Left lung (tissue), 10 donors: ENCODE data around the gene GABRA4. TPM values are rescaled to one million over a fixed set of nuclear protein-coding genes. Genes with fewer than 3 reads are reported as not detected.

Experiments
- ATAC-seq: fragments of 200-7000 bp; cut with Tn5 transposase; one replicate; pipeline ENCODE4 v1.9.1; 2020; ENCODE audit warnings: moderate library complexity
- DNase-seq, 4 donors: peaks; one replicate each; pipeline ENCODE4 v3.0.0-alpha.2; 2013 to 2020
- H3K27ac ChIP-seq, 2 donors: fragments of 200-600 bp; sonication (generic) in 1 of 2; one replicate each; pipeline versions ENCODE4 v1.5.0 to v1.8.0; 2020 to 2021
- H3K27me3 ChIP-seq, 2 donors: fragments of 200-600 bp; sonication (generic) in 1 of 2; one replicate each; pipeline versions ENCODE4 v1.5.0 to v1.8.0; 2020 to 2021
- H3K36me3 ChIP-seq, 2 donors: fragments of 200-600 bp; sonication (generic) in 1 of 2; one replicate each; pipeline versions ENCODE4 v1.5.0 to v1.8.0; 2020 to 2021
- H3K4me1 ChIP-seq, 2 donors: fragments of 200-600 bp; one replicate each; pipeline ENCODE4 v1.8.0; 2021
- H3K4me3 ChIP-seq, 2 donors: fragments of 200-600 bp; sonication (generic) in 1 of 2; one replicate each; pipeline versions ENCODE4 v1.5.0 to v1.8.0; 2020 to 2021; ENCODE audit warnings: mild to moderate bottlenecking in 1 of 2
- H3K9me3 ChIP-seq, 2 donors: fragments of 200-600 bp; sonication (generic) in 1 of 2; one replicate each; pipeline versions ENCODE4 v1.5.0 to v1.8.0; 2020 to 2021
- intact Hi-C, 2 donors: fragments of 100-400 bp; cut with DNase I; formaldehyde crosslinking; loops; one replicate each; pipeline versions ENCODE4 v1.11.2 to v1.14.2; 2022
- polyA plus RNA-seq, 6 donors: library from polyadenylated mRNA; unstranded; fragments of 120-200 nt; gene quantifications; one replicate each; pipeline ENCODE4 v1.2.1, GENCODE V29; 2013; ENCODE audit not compliant: insufficient read length in 6 of 6
- total RNA-seq, 2 donors: library from RNA; stranded (reverse); fragmentation: NEBNext Ultra II Directional; extraction: Animal tissue kit (Norgen Biotek cat#: 25700); gene quantifications; one replicate each; pipeline ENCODE4 v1.2.1, GENCODE V29; 2021
- TF ChIP-seq, protein P1 (sequence below), 2 donors: fragments of 200-600 bp; sonication (generic) in 1 of 2; IDR thresholded peaks; one replicate each; pipeline versions ENCODE4 v1.5.0 to v1.8.0; 2021; ENCODE audit warnings: antibody characterized with exemption in 2 of 2
- donor health status: DM: no; HTN: yes; CAD: no.
- donor health status: DM: no; HTN: no; CAD: no.

Gene GABRA4
- total and polyA plus RNA-seq, 8 donors: 0.03 to 0.11 TPM; not detected in 6

DNA sequence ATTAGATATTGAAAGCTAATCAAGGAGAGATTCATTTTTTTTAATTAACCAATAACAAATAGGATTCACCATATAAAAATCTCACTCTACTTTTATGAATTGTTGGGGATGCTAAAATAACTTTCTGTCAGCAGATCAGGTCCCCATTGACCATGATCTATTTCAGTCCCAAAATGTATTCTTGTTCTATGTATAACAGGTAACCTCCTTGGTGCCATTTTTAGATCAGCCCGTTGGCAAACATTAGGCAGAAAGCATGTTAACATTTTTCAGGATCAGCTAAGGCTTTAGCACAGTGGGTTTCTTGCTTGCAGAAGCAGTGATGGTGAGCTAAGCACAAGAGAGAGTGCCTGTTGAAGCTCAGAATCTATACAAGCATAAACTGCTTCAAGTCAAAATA, 43.6 kb downstream of the GABRA4 start:
- H3K36me3 ChIP-seq: no peaks in the 10 kb centered on the region
- TF ChIP-seq, protein P1, sequence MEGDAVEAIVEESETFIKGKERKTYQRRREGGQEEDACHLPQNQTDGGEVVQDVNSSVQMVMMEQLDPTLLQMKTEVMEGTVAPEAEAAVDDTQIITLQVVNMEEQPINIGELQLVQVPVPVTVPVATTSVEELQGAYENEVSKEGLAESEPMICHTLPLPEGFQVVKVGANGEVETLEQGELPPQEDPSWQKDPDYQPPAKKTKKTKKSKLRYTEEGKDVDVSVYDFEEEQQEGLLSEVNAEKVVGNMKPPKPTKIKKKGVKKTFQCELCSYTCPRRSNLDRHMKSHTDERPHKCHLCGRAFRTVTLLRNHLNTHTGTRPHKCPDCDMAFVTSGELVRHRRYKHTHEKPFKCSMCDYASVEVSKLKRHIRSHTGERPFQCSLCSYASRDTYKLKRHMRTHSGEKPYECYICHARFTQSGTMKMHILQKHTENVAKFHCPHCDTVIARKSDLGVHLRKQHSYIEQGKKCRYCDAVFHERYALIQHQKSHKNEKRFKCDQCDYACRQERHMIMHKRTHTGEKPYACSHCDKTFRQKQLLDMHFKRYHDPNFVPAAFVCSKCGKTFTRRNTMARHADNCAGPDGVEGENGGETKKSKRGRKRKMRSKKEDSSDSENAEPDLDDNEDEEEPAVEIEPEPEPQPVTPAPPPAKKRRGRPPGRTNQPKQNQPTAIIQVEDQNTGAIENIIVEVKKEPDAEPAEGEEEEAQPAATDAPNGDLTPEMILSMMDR (IDR thresholded peaks at IDR 0.05): no peak
- H3K4me1 ChIP-seq: no peaks in the 10 kb centered on the region
- DNase-seq: no peak
- H3K27me3 ChIP-seq: peaks cover 0 to 21% of the 10 kb centered on the region in 2 donors
- H3K27ac ChIP-seq: no peak overlapping the region
- intact Hi-C loops: no loop called here
- ATAC-seq: no peak
- no peaks in the 10 kb centered on the region for H3K9me3 ChIP-seq
- H3K4me3 ChIP-seq: no peak overlapping the region

DNA sequence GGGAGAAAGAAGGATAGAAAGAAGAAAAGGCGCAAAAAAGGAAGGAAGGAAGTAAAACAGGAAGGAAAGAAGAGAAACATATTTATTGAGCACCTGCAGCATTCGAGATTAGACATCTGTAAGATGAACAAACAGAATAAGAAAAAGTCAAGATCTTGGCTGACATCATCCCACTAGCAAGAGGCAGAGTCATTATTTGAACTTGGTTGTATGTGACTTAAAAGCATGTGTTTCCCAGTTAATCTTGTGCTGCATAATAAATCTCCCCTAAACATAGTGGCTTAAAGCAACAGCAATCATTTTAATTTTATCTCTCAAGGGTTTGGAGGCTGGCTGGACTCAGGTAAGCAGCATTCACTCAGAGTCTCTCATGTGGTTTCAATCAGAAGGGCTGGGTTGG, 45.8 kb downstream of the GABRA4 start:
- Histone ChIP-seq H3K27ac (no peak overlapping the region), H3K4me3 (no peak overlapping the region), H3K9me3 (no peaks in the 10 kb centered on the region), H3K36me3 (no peaks in the 10 kb centered on the region), H3K27me3 (peaks cover 0 to 9% of the 10 kb centered on the region in 2 donors), H3K4me1 (no peaks in the 10 kb centered on the region)
- TF ChIP-seq, protein P1 (IDR thresholded peaks at IDR 0.05): no peak
- ATAC-seq (no peak), DNase-seq (no peak)
- intact Hi-C loops: no loop called here

DNA sequence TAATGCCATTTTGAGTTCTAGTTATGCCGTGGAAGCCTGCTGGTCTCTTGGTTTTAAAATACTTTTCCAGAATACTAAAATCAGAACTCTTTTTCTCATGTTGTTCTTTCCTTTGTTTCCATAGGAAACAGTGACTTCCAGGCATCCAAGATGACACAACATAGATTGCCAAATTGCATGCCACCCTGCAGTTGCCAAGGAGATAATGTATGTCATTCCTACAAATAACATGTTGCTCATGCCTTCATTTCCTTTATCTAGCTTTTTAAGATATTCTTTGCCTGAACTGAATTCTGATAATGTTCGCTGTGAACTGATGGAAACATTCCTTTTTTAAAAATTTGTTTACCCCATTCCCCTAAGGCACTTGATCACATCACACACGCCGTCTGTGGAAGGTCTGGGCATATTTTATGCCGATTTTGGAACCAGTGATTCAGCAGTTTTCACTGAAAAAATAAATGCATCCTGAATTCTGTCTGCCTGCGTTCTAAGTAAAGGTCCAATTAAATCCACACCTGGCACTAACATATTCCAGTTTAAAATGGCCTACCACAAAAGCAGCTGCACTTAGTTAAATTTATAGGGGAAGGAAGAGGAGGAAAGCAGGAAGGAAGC, 46.4 kb downstream of the GABRA4 start:
- Histone ChIP-seq H3K4me1 (no peaks in the 10 kb centered on the region), H3K27me3 (peaks cover 0 to 9% of the 10 kb centered on the region in 2 donors), H3K27ac (no peak overlapping the region), H3K4me3 (no peak overlapping the region), H3K36me3 (no peaks in the 10 kb centered on the region), H3K9me3 (no peaks in the 10 kb centered on the region)
- intact Hi-C loops: no loop called here
- TF ChIP-seq, protein P1 (IDR thresholded peaks at IDR 0.05): no peak
- ATAC-seq (no peak), DNase-seq (no peak)

DNA sequence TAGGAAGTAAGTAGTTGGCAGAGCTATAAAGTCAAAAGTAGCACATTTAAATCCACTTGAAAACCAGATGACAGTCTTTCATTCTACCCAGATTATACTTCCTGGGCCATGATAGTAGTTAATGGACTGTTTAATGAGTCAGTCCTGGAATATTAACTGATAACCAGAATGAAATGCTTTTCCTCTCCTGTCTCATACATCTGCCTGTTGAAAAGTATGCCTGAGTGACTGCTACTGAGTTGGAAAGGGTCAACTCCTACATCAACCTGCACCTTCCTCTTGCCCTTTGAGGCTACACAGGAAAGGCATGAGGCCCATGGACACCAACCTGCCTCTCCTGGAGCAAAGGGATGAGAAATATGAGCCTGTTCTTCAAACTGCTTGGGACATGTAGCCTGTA, 48.3 kb downstream of the GABRA4 start:
- no peak overlapping the region for H3K4me3 ChIP-seq
- intact Hi-C loops: no loop called here
- H3K4me1 ChIP-seq: no peaks in the 10 kb centered on the region
- no peaks in the 10 kb centered on the region for H3K27me3 ChIP-seq
- TF ChIP-seq, protein P1 (IDR thresholded peaks at IDR 0.05): no peak
- H3K27ac ChIP-seq: no peak overlapping the region
- H3K36me3 ChIP-seq: no peaks in the 10 kb centered on the region
- DNase-seq (no peak), ATAC-seq (no peak)
- no peaks in the 10 kb centered on the region for H3K9me3 ChIP-seq

DNA sequence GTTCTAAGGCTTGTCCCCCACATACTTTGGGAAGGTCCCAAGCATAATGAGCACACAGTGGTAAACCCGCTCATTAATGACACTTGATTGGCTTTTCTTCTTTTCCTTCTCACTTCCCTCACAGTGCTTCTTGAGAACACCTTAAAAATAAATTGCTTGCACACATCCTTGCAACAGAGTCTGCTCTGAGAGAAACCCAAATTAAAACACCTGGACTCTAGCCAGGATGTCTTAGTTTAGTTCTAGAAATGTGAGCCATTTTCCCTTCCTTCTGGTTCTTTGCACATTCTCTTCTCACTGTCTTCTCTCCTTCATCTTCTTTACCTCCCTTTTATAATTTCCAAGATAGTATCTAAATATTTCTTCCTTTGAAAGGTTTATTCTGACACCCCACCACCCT, 49.0 kb downstream of the GABRA4 start:
- TF ChIP-seq, protein P1 (IDR thresholded peaks at IDR 0.05): no peak
- Histone ChIP-seq H3K4me1 (no peaks in the 10 kb centered on the region), H3K27ac (no peak overlapping the region), H3K36me3 (no peaks in the 10 kb centered on the region), H3K9me3 (no peaks in the 10 kb centered on the region), H3K4me3 (no peak overlapping the region), H3K27me3 (no peaks in the 10 kb centered on the region)
- intact Hi-C loops: no loop called here
- ATAC-seq: no peak
- no peak for DNase-seq
